Thyroid gland (tissue), 4 donors: Measurements from ENCODE around the gene ALDH2. TPM values are rescaled to one million over a fixed set of nuclear protein-coding genes. Genes with fewer than 3 reads are reported as not detected.

ENCODE experiments used
- DNase-seq, 2 donors: peaks; one replicate each; pipeline ENCODE4 v3.0.0-alpha.2; 2019
- H3K27ac ChIP-seq, 3 donors: fragments of 200-600 bp; sonication (generic); 1 replicate in 2 of 3; 2 replicates in 1 of 3; pipeline ENCODE4 v1.5.1; 2016 to 2019; ENCODE audit warnings: mild to moderate bottlenecking in 1 of 3, moderate library complexity in 1 of 3
- H3K27me3 ChIP-seq: fragments of 200-600 bp; sonication (generic); one replicate; pipeline ENCODE4 v1.5.1; 2019
- H3K36me3 ChIP-seq, 2 donors: fragments of 200-600 bp; sonication (generic); one replicate each; pipeline ENCODE4 v1.5.1; 2016 to 2019
- H3K4me1 ChIP-seq, 2 donors: fragments of 200-600 bp; sonication (generic); one replicate each; pipeline ENCODE4 v1.5.1; 2017 to 2019
- H3K4me3 ChIP-seq, 3 donors: fragments of 200-600 bp; sonication (generic); replicated peaks in 1 of 3; 1 replicate in 2 of 3; 2 replicates in 1 of 3; pipeline ENCODE4 v1.5.1; 2016; ENCODE audit warnings: mild to moderate bottlenecking in 1 of 3
- H3K9me3 ChIP-seq: fragments of 200-600 bp; sonication (generic); one replicate; pipeline ENCODE4 v1.5.1; 2017
- POLR2A ChIP-seq, 2 donors: fragments of 450-650 bp; IDR thresholded peaks; one replicate each; pipeline ENCODE4 v1.6.1; 2017; ENCODE audit warnings: antibody characterized with exemption in 2 of 2, mild to moderate bottlenecking in 2 of 2, moderate library complexity in 1 of 2
- WGBS, 2 donors: methylation state at CpG; one replicate each; pipeline ENCODE4 v1.1.5; 2017; 5-methylcytosine and 5-hydroxymethylcytosine counted together
- intact Hi-C: fragments of 100-400 bp; cut with DNase I; formaldehyde crosslinking; loops from one replicate; pipeline ENCODE4 v1.15.1; 2023
- total RNA-seq, 4 donors: library from RNA; depleted of rRNA; stranded (reverse); fragments of >200 nt; gene quantifications; one replicate each; pipeline ENCODE4 v1.2.3, GENCODE V29; 2016
- TF ChIP-seq, protein P1 (sequence below), 6 experiments: fragments of 200-600 bp in 3 of 6; fragments of 450-650 bp in 3 of 6; sonication (generic) in 3 of 6; IDR thresholded peaks; one replicate each; pipeline ENCODE4 v1.5.1; 2016 to 2019; ENCODE audit warnings: antibody characterized with exemption in 6 of 6, mild to moderate bottlenecking in 2 of 6, inconsistent platforms in 1 of 6, moderate library complexity in 1 of 6

ALDH2 gene
- total RNA-seq, 4 donors from 2014 or later = 90.7 to 112 (median 97.8) TPM

DNA sequence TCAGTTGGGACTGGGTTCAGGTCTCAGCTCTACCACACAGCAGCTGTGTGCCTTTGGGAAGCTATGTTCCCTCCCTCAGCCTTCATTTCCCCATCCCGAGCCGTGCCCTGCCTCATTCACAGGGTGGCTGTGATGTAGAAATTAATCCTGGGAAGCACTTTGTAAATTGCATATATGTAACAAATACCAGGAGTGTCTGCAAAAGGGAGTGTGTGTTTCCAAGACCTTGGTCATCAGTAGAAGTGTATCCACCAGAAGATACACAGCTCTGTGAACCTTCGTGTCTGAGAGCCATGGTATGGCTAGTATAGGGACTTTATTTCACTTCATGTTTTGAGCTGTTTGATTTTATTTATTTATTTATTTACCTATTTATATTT lies 26.1 kb downstream of the ALDH2 start:
- TF ChIP-seq POLR2A (IDR thresholded peaks at IDR 0.05) = no peak
- TF ChIP-seq, protein P1, sequence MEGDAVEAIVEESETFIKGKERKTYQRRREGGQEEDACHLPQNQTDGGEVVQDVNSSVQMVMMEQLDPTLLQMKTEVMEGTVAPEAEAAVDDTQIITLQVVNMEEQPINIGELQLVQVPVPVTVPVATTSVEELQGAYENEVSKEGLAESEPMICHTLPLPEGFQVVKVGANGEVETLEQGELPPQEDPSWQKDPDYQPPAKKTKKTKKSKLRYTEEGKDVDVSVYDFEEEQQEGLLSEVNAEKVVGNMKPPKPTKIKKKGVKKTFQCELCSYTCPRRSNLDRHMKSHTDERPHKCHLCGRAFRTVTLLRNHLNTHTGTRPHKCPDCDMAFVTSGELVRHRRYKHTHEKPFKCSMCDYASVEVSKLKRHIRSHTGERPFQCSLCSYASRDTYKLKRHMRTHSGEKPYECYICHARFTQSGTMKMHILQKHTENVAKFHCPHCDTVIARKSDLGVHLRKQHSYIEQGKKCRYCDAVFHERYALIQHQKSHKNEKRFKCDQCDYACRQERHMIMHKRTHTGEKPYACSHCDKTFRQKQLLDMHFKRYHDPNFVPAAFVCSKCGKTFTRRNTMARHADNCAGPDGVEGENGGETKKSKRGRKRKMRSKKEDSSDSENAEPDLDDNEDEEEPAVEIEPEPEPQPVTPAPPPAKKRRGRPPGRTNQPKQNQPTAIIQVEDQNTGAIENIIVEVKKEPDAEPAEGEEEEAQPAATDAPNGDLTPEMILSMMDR (IDR thresholded peaks at IDR 0.05) = no peak
- no peak overlapping the region for H3K27ac ChIP-seq
- WGBS, 2 donors = 92 to 98% methylated on average over 3 of the region's 3 CpGs
- DNase-seq = no peak
- H3K4me1 ChIP-seq = no peaks in the 10 kb centered on the region
- peaks cover 36 to 47% of the 10 kb centered on the region in 2 donors for H3K36me3 ChIP-seq
- no peaks in the 10 kb centered on the region for H3K9me3 ChIP-seq
- no peak overlapping the region for H3K4me3 ChIP-seq
- intact Hi-C loops = no loop called here
- no peaks in the 10 kb centered on the region for H3K27me3 ChIP-seq

DNA sequence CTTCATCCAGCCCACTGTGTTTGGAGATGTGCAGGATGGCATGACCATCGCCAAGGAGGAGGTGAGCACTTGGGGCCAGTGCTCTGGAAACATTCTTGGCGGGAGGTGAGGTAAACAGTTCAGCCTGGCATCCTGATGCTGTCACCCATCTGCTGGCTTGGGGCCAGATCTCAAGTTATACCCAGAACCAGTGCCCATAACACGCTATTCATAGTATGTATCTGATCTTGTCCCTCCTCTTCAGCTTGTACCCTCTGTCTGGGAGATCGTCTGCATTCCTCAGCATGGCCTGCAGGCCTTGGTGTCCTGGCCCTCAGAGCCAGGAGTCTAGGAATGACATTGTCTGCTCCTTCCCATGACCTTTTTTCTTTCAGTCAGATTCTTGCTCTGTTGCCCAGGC lies 31.4 kb downstream of the ALDH2 start:
- H3K4me3 ChIP-seq = no peak overlapping the region
- H3K27ac ChIP-seq = no peak overlapping the region
- no peaks in the 10 kb centered on the region for H3K27me3 ChIP-seq
- intact Hi-C loops = no loop called here
- 82 to 84% methylated on average over 4 of the region's 4 CpGs for WGBS, 2 donors
- H3K4me1 ChIP-seq = no peaks in the 10 kb centered on the region
- no peak for DNase-seq
- TF ChIP-seq, protein P1 (IDR thresholded peaks at IDR 0.05) = no peak
- TF ChIP-seq POLR2A (IDR thresholded peaks at IDR 0.05) = no peak
- H3K9me3 ChIP-seq = no peaks in the 10 kb centered on the region
- peaks cover 25 to 47% of the 10 kb centered on the region in 2 donors for H3K36me3 ChIP-seq

DNA sequence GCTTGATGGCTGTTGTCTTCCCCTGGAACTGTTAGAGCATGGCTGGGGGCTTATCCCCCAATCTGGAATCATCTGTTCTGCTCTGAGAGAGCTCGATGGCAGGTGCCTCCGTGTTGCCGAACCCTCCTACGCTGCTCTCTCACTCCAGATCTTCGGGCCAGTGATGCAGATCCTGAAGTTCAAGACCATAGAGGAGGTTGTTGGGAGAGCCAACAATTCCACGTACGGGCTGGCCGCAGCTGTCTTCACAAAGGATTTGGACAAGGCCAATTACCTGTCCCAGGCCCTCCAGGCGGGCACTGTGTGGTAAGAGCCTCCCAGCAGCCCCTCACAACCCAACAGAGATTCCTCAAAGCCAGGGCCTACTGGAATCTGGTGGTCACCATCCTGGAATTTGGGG lies 33.0 kb downstream of the ALDH2 start:
- peaks cover 26 to 50% of the 10 kb centered on the region in 2 donors for H3K36me3 ChIP-seq
- H3K27ac ChIP-seq = no peak overlapping the region
- H3K4me1 ChIP-seq = no peaks in the 10 kb centered on the region
- H3K4me3 ChIP-seq = no peak overlapping the region
- no peaks in the 10 kb centered on the region for H3K9me3 ChIP-seq
- intact Hi-C loops = no loop called here
- no peaks in the 10 kb centered on the region for H3K27me3 ChIP-seq
- no peak for DNase-seq
- 93 to 96% methylated on average over 8 to 9 of the region's 9 CpGs for WGBS, 2 donors
- no peak for TF ChIP-seq POLR2A (IDR thresholded peaks at IDR 0.05)
- TF ChIP-seq, protein P1 (IDR thresholded peaks at IDR 0.05) = no peak

DNA sequence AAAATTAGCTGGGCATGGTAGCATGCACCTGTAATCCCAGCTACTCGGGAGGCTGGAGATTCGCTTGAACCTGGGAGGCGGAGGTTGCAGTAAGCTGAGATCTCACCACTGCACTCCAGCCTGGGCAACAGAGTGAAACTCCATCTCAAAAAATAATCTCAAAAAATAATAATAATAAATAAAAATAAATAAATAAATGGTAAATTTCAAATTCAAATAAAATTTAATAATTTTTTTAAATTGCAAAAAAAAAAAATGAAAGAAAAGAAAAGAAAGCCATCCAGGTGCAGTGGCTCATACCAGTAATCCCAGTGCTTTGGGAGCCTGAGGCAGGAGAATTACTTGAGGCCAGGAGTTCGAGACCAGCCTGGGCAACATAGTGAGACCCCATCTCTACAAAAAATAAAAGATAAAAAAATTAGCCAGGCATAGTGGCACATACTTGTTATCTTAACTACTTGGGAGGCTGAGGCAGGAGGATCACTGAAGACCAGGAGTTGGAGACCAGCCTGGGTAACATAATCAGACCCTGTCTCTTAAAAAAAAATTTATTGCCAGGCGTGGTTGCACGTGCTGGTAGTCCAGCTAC lies 36.4 kb downstream of the ALDH2 start:
- intact Hi-C loops = no loop called here
- H3K27ac ChIP-seq = no peak overlapping the region
- no peak overlapping the region for H3K4me3 ChIP-seq
- DNase-seq = no peak
- TF ChIP-seq, protein P1 (IDR thresholded peaks at IDR 0.05) = no peak
- TF ChIP-seq POLR2A (IDR thresholded peaks at IDR 0.05) = no peak
- H3K4me1 ChIP-seq = no peaks in the 10 kb centered on the region
- no peaks in the 10 kb centered on the region for H3K27me3 ChIP-seq
- H3K9me3 ChIP-seq = no peaks in the 10 kb centered on the region
- peaks cover 35 to 41% of the 10 kb centered on the region in 2 donors for H3K36me3 ChIP-seq
- 94 to 95% methylated on average over 6 of the region's 6 CpGs for WGBS, 2 donors

DNA sequence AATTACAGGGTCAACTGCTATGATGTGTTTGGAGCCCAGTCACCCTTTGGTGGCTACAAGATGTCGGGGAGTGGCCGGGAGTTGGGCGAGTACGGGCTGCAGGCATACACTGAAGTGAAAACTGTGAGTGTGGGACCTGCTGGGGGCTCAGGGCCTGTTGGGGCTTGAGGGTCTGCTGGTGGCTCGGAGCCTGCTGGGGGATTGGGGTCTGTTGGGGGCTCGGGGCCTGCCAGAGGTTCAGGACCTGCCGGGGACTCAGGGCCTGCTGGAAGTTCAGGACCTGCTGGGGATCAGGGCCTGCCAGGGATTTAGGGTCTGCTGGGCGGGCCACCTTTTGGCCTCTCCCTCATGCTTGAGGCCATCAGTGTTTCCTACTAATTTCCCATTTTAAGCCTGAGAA lies 37.1 kb downstream of the ALDH2 start:
- no peaks in the 10 kb centered on the region for H3K9me3 ChIP-seq
- DNase-seq = no peak
- no peak overlapping the region for H3K4me3 ChIP-seq
- intact Hi-C loops = no loop called here
- H3K4me1 ChIP-seq = no peaks in the 10 kb centered on the region
- no peaks in the 10 kb centered on the region for H3K27me3 ChIP-seq
- WGBS, 2 donors = 96 to 100% methylated on average over 8 of the region's 8 CpGs
- TF ChIP-seq, protein P1 (IDR thresholded peaks at IDR 0.05) = no peak
- TF ChIP-seq POLR2A (IDR thresholded peaks at IDR 0.05) = no peak
- no peak overlapping the region for H3K27ac ChIP-seq
- peaks cover 37 to 39% of the 10 kb centered on the region in 2 donors for H3K36me3 ChIP-seq
